Stromal cell of bone marrow (primary cell): ENCODE results near the gene PLEKHA1.
A peak's percentile ranks its signal among the peaks of the same experiment; 100 is the strongest.

Experiments
- DNase-seq: peaks from one replicate; pipeline ENCODE4 v3.0.0-alpha.2; 2012; ENCODE audit warnings: low read depth

Gene PLEKHA1

DNA sequence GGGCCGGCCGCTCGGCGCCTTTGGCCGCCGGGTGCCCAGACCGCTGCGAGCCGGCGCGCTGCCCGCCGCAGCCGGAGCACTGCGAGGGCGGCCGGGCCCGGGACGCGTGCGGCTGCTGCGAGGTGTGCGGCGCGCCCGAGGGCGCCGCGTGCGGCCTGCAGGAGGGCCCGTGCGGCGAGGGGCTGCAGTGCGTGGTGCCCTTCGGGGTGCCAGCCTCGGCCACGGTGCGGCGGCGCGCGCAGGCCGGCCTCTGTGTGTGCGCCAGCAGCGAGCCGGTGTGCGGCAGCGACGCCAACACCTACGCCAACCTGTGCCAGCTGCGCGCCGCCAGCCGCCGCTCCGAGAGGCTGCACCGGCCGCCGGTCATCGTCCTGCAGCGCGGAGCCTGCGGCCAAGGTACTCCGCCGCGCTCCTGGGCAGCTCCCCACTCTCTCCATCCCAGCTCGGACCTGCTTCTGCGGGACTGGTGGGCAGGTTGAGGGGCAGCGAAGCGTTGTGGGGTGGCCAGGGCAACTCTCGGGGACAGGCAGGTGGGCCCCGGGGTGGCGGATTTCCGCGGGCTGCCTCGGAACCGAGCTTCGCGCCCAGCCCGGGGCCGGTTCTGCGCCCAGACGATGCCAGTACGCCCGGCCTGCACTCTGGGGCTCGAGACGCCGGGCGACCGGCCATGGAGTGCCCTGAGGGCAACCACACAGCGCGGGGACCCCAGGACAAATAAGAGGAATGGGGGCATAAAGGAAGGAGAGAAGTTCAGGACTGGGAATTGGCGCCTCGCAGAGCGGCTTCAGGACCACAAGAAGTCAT is 87.4 kb downstream of the PLEKHA1 start:
- DNase-seq: no peak

DNA sequence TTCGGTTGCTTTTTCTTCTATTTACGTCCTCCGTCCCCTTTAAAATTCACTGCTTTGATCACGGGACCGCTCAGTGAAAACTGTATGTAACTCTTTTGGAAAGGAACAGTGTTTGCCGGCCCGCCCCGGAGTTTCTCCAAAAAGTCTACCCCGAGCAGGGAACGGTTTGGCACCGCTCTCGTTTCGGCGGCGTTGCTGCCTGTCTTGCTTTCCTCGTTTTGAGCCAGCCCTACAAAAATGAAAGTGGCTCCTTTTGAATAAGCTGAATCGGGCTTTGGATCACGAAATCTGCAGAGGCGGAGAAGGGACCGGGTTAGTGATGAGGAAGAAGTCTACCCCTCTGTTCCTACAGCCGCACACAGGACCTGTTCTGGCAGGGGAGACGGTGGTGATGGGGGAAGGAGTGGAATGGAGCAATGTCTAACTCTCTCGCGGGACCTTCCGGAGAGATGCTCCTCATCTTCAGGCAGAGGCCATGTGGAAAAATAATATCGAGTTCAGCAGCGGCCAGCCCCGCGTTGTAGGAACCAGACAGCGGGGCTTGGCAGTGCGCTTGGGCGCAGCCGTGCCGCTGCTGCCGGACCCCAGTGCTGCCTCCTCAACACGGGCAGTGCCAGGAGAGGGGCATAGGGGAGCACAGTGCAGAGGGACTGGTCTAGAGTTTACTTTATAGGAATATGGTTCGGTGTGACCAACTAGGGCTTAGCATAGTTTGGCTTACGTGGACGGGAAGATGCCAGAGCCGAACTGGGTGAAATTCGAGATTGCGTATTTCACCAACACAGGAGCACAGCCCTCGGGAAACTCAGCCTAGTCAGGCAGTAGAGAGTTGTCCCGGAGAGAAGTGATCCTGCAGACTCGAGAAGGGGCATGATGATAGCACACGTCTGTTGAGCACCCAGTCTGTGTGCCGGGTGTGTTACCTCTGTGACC is 88.3 kb downstream of the PLEKHA1 start:
- DNase-seq: no peak

DNA sequence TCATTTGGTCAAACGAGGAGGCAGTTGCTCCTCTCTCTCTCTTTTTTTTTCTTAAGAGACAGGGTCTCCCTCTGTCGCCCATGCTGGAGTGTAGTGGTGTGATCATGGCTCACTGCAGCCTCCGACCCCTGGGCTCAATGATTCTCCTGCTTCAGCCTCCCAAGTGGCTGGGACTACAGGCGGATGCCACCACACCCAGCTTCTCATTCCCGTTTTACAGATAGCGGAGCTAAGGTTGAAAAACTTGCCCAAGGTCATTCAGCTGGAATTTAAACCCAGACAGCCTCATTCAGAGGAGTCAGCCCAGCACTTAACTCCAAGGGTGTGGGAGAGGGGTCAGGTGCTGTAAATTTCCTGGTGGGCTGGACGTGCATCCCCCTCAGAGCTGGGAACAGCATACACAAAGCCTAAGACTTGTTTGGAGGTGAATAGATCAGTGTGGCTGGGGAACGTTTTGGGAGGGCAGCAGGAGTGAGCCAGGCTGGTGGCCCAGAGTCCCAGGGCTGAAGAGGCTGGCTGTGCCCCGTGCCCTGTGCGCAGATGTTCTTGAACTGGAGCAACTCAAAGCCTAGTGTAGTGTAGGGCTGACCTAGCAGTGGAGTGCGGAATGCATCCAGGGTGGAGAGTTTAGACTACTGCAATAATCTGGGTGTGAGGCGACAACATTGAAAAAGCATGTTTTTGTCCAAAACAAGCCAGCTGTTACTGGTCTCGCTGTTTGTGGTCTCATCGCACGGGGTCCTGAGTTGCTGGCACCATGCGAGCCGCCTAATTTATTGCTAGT is 89.2 kb downstream of the PLEKHA1 start:
- DNase-seq: no peak

- no peak for DNase-seq
Measured at GRCh38 chr10:122464250-122464510, 89.7 kb downstream of the PLEKHA1 start.

DNA sequence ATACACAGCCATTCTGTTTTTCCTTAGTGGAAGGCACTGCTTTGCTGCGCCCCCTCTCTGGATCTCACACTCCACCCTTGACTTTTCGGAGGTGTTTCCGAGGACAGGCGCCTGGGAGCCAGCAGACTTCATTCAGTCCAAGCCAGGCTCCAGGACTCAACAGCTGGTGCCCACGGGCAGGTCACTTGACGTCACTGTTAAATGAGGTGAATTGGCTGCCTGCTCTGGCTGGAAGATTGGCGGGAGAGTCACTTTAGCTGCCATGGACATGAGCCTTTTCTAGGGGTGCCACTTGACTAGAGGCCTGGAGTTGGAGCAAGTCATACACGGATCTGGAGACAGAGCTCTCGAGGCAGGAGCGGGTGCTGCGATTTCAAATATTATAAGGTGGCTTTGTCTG is 90.1 kb downstream of the PLEKHA1 start:
- DNase-seq: no peak

DNA sequence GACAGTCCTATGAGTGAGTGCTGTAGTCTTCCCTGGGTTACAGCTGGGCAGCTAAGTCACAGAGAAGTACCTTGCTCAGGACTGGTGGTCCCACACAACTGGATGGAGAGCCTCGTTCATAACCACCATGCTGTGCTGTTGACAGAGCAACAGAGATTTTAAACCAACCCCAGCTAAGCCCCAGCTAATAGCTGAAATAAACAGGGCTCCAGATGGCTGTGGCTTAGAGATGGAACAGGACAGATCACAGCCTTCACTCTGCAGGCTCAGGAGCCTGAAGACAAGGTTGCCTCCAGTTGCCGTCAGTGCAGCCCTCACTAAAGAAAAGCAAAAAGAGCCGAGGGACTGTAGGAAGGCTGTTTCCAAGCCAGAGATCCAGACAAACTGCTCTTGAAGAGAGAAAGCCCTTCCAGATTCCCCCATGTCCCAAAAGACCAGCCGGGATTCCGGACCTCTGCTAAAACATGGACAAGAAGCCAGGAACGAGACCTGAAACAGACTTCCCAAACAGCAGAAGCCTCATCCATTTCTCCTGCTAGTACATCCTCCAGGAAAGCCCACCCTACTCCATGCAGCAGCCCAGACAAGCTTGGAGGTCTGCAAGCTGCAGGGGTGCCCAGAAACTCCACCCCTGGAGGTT is 91.0 kb downstream of the PLEKHA1 start:
- DNase-seq: no peak

- no peak for DNase-seq
Measured at GRCh38 chr10:122466951-122467381, 92.5 kb downstream of the PLEKHA1 start.

DNA sequence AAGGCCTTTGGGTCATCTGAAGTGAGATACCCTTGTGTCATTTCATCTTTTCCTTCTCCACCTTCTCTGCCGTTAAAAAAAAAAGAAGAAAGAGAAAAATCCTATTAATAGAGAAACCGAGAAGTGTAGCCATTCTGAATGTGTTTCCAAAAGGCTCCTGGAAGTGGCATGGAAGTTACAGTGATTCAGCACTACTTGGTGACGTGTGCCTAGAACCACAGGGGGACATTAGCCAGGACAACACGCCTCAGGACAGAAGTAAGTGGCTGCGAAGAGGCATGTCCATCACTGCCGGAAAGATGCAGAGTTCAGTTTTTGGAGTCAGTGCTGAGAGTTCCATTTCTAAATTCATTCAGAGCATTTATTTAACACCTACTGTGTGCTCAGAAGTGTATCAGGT is 93.2 kb downstream of the PLEKHA1 start:
- no peak for DNase-seq

- DNase-seq: no peak
Measured at GRCh38 chr10:122468307-122468925, 93.9 kb downstream of the PLEKHA1 start.

GRCh38 chr10:122468926-122469781 is 94.6 kb downstream of the PLEKHA1 start:
- DNase-seq: peak; percentile 97

DNA sequence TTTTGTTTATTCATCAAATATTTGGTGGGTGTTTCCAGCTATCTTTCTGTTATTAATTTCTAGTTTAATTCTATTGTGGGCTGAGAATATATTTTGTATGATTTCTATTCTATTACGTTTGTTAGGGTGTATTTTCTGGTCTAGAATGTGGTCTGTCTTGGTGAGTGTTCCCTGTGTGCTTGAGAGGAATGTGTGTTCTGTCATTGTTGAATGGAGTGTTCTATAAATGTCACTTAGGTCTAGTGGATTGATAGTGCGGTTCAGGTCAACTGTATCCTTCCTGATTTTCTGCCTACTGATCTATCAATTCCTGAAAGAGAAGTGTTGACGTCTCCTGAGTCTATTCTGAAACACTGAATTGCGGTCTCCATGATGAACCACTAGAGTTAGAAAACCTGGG is 95.3 kb downstream of the PLEKHA1 start:
- DNase-seq: no peak

GRCh38 chr10:122471531-122472177 is 97.1 kb downstream of the PLEKHA1 start:
- no peak for DNase-seq

DNA sequence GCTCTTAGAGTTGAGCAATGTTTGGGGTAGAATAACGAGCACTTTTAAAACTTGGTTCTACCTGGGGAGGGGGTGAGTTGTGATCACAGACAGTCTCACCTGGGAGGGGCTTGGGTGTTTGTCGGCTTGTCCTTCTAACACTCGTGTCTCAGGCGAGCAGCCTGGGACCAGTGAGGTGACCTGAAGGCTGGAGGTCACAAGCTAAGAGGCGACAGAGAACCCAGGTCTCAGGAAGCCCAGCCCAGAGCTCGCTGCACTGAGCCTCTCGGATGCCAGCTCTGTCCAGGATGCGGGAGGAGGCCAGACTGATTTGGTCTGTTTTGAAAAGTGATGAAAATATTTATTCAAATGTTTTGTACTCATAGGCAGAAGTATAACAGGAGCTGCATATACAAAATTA is 98.6 kb downstream of the PLEKHA1 start:
- DNase-seq: no peak

DNA sequence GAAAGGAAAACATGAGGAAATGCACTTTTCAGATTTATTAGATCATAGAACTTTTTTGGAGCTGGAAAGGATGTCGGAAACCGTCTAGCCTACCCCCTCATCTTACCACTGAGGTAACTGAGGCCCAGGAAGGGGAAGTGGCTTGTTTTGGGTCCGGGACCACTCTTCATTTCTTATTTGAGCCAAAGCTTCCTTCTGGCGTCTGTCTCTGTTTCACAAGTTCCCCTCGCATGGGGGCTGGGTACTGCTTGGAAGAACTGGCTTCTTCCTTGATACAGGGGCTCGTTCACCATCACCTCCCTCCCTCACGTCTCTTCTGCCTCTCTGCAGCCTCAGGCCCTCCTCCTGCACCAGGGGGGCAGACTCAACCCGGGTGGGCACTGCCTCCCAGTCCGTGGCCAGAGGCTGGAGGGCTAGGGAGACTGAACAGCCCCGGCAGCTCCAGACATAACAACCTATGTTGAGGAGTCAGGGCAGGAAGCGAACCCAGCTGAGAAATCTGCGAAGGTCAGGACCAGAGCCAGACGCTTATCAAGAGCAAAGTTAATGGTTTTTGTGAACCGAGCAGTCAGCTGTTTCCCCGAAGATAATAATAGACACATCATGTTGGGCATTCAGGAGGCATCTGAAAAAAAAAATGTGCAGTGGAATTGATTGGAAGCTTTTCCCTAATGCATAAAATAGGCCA is 99.8 kb downstream of the PLEKHA1 start:
- DNase-seq: no peak

- DNase-seq: no peak
Measured at GRCh38 chr10:122475100-122475499, 100.6 kb downstream of the PLEKHA1 start.

DNA sequence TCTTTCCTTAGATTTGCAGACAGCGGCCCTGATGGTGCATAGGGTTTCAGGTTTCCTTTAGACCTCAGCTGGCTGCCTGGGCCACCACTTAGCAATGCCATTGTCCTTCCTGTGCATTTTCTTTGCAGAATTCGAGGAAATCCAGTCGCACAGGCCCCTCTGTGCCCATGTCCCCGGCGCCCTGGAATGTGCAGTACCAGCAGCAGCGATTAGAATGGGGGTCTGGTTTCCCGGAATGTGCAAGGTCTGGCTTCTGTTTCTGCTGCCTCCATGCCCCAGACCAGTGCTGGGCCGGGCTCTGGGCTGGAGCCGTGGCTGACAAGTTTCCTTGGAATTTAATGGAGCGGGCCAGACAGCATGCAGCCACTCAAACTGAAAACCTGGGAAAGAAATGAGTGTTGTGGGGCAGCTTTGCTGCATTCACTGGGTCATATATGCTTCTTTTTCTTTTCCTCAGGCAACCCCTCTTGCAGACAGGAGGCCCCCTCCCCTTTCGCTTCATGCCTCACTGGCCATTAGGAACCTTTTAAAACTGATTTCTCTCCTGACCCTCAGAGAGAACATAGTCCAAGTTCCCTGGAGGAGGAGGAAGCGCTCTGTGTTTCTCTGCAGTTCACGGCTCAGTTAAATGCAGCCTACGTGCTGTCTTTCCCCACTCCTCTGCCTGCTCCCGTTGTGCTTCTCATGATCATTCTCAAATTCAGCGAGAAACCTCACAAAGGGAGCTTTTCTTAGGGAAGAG is 101.3 kb downstream of the PLEKHA1 start:
- DNase-seq: no peak

DNA sequence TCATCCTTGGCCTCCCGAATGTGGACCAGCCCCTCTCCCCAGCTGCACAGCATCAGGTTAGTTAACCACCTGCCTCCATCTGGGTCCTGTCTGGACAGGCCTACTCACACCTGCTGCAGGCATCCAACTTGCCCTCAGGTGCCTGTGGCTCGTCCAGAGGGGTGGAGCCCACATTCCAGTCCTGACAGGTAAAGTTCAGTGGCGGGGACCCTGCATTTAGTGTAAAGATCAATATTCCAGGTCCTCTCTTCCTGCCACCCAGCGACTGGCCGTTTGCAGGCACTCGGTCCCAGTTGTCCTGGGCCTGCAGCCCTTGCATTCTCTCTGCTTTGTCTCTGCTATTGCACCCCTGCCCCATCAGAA is 101.8 kb downstream of the PLEKHA1 start:
- no peak for DNase-seq

- no peak for DNase-seq
Measured at GRCh38 chr10:122477436-122477835, 102.9 kb downstream of the PLEKHA1 start.

- DNase-seq: no peak
Measured at GRCh38 chr10:122478971-122479370, 104.5 kb downstream of the PLEKHA1 start.
